ENCODE measurements around the gene CASP6. TPM values are rescaled to one million over a fixed set of nuclear protein-coding genes. Genes with fewer than 3 reads are reported as not detected.

CASP6 gene
- total RNA-seq, 2 experiments from 2014 or later, result 8.1 to 9.2 TPM

DNA sequence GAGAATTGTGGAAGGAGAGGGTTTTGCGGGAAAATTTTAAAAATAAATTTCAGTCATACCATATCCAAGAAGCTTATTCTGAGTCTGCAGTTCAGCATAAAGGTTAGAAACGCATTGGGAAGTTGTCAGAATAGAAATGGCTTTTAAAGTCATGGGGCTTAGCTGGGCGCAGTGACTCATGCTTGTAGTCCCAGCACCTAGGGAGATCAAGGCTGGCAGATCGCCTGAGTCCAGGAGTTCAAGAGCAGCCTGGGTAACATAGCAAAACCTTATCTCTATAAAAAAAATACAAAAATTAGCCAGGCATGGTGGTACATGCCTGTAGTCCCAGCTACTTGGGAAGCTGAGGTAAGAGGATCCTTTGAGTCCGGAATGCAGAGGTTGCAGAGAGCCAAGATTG lies 30.5 kb upstream of the CASP6 start:
- no TSS peak for BruUV-seq (replicated peaks)
- H3K79me2 ChIP-seq (ENCODE audit: insufficient read depth, low read depth, low read length), result peaks cover 7% of the 10 kb centered on the region; the same call in 1 of the 2 replicates
- no peak for DNase-seq (ENCODE audit: low spot score)
- ChIA-PET POLR2A (interaction anchor here (0.7 kb wide), 1 partner anchor 11 kb away, joined by 3 read pairs; no protein-coding TSS in a partner anchor), CTCF (ENCODE audit: unreplicated experiment) (no interaction called here)
- H3K4me2 ChIP-seq (ENCODE audit: low read length), result no peak overlapping the region
- no peak overlapping the region for H3K4me3 ChIP-seq (ENCODE audit: low read depth, low read length, poor library complexity, severe bottlenecking)
- peaks cover 11% of the 10 kb centered on the region for H3K4me1 ChIP-seq (ENCODE audit: insufficient read depth, low read length, poor library complexity, severe bottlenecking)
- intact Hi-C loops (cut with micrococcal nuclease; ENCODE audit: unreplicated experiment), result no loop called here
- no peak overlapping the region for H2AFZ ChIP-seq (ENCODE audit: low read length)
- no peaks in the 10 kb centered on the region for H4K20me1 ChIP-seq (ENCODE audit: insufficient read depth, low read length)
- no peaks in the 10 kb centered on the region for H3K9me3 ChIP-seq (ENCODE audit: low read length)
- H3K36me3 ChIP-seq (ENCODE audit: insufficient read depth, low read length), result no peaks in the 10 kb centered on the region
- TF ChIP-seq, protein P1, sequence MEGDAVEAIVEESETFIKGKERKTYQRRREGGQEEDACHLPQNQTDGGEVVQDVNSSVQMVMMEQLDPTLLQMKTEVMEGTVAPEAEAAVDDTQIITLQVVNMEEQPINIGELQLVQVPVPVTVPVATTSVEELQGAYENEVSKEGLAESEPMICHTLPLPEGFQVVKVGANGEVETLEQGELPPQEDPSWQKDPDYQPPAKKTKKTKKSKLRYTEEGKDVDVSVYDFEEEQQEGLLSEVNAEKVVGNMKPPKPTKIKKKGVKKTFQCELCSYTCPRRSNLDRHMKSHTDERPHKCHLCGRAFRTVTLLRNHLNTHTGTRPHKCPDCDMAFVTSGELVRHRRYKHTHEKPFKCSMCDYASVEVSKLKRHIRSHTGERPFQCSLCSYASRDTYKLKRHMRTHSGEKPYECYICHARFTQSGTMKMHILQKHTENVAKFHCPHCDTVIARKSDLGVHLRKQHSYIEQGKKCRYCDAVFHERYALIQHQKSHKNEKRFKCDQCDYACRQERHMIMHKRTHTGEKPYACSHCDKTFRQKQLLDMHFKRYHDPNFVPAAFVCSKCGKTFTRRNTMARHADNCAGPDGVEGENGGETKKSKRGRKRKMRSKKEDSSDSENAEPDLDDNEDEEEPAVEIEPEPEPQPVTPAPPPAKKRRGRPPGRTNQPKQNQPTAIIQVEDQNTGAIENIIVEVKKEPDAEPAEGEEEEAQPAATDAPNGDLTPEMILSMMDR (conservative IDR thresholded peaks at IDR 0.05; ENCODE audit: low read length), result no peak
- TF ChIP-seq EZH2phosphoT487 (IDR thresholded peaks at IDR 0.05; ENCODE audit: borderline replicate concordance, low read depth, low read length), result no peak
- no peaks in the 10 kb centered on the region for H3K9me2 ChIP-seq (ENCODE audit: insufficient read depth, low read length)
- no peak overlapping the region for H3K27ac ChIP-seq (ENCODE audit: low read depth, low read length, poor library complexity, severe bottlenecking)

DNA sequence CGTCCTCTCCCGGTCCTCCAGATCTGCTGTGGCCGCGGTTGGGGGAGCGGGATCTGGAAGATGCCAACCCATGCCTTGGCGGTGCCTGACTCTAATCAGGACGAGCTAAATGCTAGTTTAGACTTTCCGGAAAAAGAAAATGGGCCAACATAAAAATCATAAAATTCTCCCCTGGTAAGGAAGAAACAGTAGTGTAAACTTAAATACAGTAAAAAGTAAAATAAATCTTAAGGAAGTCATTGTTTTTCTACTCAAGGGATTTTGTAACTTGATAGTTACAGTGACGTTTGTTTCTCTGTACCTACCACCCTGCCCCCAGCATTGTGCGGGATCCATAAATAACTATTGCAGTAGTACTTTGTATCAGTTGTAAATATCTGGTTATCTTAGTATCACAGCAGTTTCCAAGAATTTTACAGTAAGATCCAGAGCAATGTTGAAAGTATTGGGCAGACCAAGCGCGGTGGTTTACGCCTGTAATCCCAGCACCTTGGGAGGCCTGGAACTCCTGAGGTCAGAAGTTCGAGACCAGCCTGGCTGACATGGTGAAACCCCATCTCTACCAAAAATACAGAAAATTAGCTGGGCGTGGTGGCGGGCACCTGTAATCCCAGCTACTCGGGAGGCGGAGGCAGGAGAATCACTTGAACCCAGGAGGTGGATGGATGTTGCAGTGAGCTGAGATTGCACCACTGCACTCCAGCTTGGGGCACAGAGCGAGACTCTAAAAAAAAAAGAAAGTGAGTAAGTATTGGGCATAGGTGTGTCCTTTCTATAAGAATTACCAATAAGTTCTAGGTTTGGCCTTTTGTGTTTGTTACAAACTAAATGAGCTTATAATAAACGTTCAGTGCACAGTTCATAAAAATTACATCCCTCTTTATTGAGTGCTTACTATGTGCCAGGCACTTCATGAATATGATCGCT lies 27.6 kb upstream of the CASP6 start:
- H4K20me1 ChIP-seq (ENCODE audit: insufficient read depth, low read length), result no peaks in the 10 kb centered on the region
- peaks cover 20% of the 10 kb centered on the region; the same call in 1 of the 2 replicates for H3K79me2 ChIP-seq (ENCODE audit: insufficient read depth, low read depth, low read length)
- H3K9me3 ChIP-seq (ENCODE audit: low read length), result no peaks in the 10 kb centered on the region
- H2AFZ ChIP-seq (ENCODE audit: low read length), result peak overlapping the region; percentile 94
- peak overlapping the region; percentile 64 for H3K4me2 ChIP-seq (ENCODE audit: low read length)
- H3K4me1 ChIP-seq (ENCODE audit: insufficient read depth, low read length, poor library complexity, severe bottlenecking), result peaks cover 21% of the 10 kb centered on the region
- POLR2A ChIA-PET, result interaction anchor here (0.6 to 1.4 kb wide), 7 partner anchors 27 to 586 kb away, joined by 3 to 4 read pairs (median 3); partner anchors contain the start of genes CASP6 and ELOVL6
- H3K4me3 ChIP-seq (ENCODE audit: low read depth, low read length, poor library complexity, severe bottlenecking), result peak overlapping the region; percentile 66
- intact Hi-C loops (cut with micrococcal nuclease; ENCODE audit: unreplicated experiment), result no loop called here
- CTCF ChIA-PET (ENCODE audit: unreplicated experiment), result interaction anchor here (1.3 kb wide), 1 partner anchor 13 kb away, joined by 3 read pairs; no protein-coding TSS in a partner anchor
- no peak for TF ChIP-seq EZH2phosphoT487 (IDR thresholded peaks at IDR 0.05; ENCODE audit: borderline replicate concordance, low read depth, low read length)
- TF ChIP-seq, protein P1 (conservative IDR thresholded peaks at IDR 0.05; ENCODE audit: low read length), result no peak
- H3K9me2 ChIP-seq (ENCODE audit: insufficient read depth, low read length), result no peaks in the 10 kb centered on the region
- no peak for DNase-seq (ENCODE audit: low spot score)
- no peak overlapping the region for H3K27ac ChIP-seq (ENCODE audit: low read depth, low read length, poor library complexity, severe bottlenecking)
- no TSS peak for BruUV-seq (replicated peaks)
- H3K36me3 ChIP-seq (ENCODE audit: insufficient read depth, low read length), result peaks cover 8% of the 10 kb centered on the region; the same call in 1 of the 2 replicates
